Measurements from ENCODE around the gene HDLBP. TPM values are rescaled to one million over a fixed set of nuclear protein-coding genes. Genes with fewer than 3 reads are reported as not detected.

The HDLBP gene
- total RNA-seq, 4 donors from 2014 or later, result 239 to 310 (median 273) TPM

DNA sequence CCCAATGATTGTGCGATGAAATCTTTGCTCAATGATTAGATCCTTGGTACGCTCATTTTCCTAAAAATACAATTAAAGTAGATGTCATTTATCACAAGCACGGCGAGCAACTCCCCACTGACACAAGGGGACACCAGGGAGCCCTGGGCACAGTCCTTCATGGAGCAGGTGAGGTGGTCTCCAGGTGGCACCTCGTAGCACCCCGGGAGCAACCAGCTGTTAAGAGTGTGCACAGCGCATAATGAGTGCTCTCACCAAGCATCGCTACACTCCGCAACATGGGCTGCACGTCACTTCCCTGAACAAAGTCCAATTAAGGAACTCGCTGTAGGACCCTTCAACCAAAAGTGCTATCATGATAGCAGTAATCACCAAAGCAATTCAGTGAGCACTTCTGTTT, 67.2 kb downstream of the HDLBP start:
- TF ChIP-seq POLR2A (IDR thresholded peaks at IDR 0.05), result no peak
- TF ChIP-seq, protein P1, sequence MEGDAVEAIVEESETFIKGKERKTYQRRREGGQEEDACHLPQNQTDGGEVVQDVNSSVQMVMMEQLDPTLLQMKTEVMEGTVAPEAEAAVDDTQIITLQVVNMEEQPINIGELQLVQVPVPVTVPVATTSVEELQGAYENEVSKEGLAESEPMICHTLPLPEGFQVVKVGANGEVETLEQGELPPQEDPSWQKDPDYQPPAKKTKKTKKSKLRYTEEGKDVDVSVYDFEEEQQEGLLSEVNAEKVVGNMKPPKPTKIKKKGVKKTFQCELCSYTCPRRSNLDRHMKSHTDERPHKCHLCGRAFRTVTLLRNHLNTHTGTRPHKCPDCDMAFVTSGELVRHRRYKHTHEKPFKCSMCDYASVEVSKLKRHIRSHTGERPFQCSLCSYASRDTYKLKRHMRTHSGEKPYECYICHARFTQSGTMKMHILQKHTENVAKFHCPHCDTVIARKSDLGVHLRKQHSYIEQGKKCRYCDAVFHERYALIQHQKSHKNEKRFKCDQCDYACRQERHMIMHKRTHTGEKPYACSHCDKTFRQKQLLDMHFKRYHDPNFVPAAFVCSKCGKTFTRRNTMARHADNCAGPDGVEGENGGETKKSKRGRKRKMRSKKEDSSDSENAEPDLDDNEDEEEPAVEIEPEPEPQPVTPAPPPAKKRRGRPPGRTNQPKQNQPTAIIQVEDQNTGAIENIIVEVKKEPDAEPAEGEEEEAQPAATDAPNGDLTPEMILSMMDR (IDR thresholded peaks at IDR 0.05), result no peak
- Histone ChIP-seq H3K36me3 (peaks cover 62 to 100% (median 84%) of the 10 kb centered on the region in 3 donors), H3K4me3 (no peak overlapping the region), H3K9me3 (no peaks in the 10 kb centered on the region), H3K27ac (no peak overlapping the region), H3K4me1 (no peaks in the 10 kb centered on the region), H3K27me3 (no peaks in the 10 kb centered on the region)
- intact Hi-C loops (cut with DNase I), result no loop called here
- no peak for DNase-seq
- WGBS, 2 donors, result 97% methylated on average over 11 of the region's 11 CpGs

DNA sequence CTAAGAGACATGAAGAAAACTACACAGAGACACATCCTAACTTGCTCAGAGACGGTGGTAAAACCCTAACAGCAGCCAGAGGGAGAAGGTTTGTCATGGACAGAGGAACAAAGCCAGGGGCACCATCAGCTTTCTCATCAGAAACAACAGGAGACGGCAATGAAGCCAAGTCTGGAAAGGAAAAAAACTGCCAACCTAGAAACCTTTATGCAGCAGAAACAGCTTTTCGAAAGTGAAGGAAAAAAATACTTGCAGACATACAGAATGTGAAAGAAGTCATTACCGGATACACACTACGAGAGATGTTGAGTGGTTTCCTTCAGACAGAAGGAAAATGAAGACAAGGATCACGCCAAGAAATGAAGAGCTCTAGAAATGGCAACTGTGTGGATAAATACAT, 71.1 kb downstream of the HDLBP start:
- intact Hi-C loops (cut with DNase I), result no loop called here
- Histone ChIP-seq H3K4me1 (no peaks in the 10 kb centered on the region), H3K4me3 (no peak overlapping the region), H3K27me3 (no peaks in the 10 kb centered on the region), H3K9me3 (no peaks in the 10 kb centered on the region), H3K36me3 (peaks cover 67 to 100% (median 89%) of the 10 kb centered on the region in 3 donors), H3K27ac (no peak overlapping the region)
- TF ChIP-seq, protein P1 (IDR thresholded peaks at IDR 0.05), result no peak
- no peak for TF ChIP-seq POLR2A (IDR thresholded peaks at IDR 0.05)
- no peak for DNase-seq
- WGBS, 2 donors, result 91 to 93% methylated on average over 6 of the region's 6 CpGs

DNA sequence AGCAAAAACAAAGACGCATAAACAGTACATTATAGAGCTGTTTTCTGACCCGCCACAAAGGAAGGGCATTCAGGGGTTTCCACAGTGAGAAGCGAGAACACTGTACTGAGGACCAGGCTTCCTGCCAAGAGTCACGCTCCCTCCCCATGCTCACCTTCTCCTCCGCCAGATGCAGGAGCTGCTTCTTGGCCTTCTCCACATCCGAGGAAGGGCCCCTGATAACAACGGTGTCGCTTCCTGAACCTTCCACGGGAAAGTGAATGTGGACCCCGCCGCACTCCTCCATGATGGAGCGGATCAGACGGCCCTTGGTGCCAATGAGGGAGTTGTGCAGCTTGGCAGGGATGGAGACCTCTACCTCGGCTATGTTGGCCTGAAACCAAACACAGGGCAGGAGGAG, 73.2 kb downstream of the HDLBP start:
- H3K9me3 ChIP-seq, result no peaks in the 10 kb centered on the region
- H3K4me1 ChIP-seq, result no peaks in the 10 kb centered on the region
- no peak overlapping the region for H3K27ac ChIP-seq
- WGBS, 2 donors, result 84 to 92% methylated on average over 4 to 11 of the region's 14 CpGs
- intact Hi-C loops (cut with DNase I), result no loop called here
- no peaks in the 10 kb centered on the region for H3K27me3 ChIP-seq
- H3K36me3 ChIP-seq, result peaks cover 64 to 100% (median 90%) of the 10 kb centered on the region in 3 donors
- no peak overlapping the region for H3K4me3 ChIP-seq
- TF ChIP-seq POLR2A (IDR thresholded peaks at IDR 0.05), result no peak
- TF ChIP-seq, protein P1 (IDR thresholded peaks at IDR 0.05), result no peak
- no peak for DNase-seq

DNA sequence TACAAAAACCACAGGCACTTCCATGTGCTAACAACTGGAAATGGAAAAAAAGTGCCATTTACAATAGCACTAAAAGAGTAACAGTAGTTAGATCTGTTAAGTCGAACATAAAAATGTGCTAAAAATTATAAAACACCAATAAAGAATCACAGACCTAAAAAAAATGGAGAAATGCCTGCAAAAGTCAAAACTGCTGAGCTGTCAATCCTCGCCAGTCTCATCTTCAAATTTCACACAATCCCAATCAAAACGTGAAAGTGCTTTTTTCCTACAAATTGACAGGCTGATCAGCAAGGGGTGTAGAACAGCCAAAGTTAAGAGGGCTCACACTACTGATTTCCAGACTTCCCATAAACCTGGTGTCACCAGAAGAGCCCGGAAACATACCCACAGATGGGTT, 73.8 kb downstream of the HDLBP start:
- no peak for TF ChIP-seq POLR2A (IDR thresholded peaks at IDR 0.05)
- TF ChIP-seq, protein P1 (IDR thresholded peaks at IDR 0.05), result no peak
- intact Hi-C loops (cut with DNase I), result no loop called here
- WGBS, 2 donors, result 88 to 89% methylated on average over 4 of the region's 4 CpGs
- no peaks in the 10 kb centered on the region for H3K27me3 ChIP-seq
- no peaks in the 10 kb centered on the region for H3K9me3 ChIP-seq
- H3K27ac ChIP-seq, result no peak overlapping the region
- H3K4me1 ChIP-seq, result no peaks in the 10 kb centered on the region
- H3K4me3 ChIP-seq, result no peak overlapping the region
- peaks cover 64 to 100% (median 90%) of the 10 kb centered on the region in 3 donors for H3K36me3 ChIP-seq
- DNase-seq, result no peak

DNA sequence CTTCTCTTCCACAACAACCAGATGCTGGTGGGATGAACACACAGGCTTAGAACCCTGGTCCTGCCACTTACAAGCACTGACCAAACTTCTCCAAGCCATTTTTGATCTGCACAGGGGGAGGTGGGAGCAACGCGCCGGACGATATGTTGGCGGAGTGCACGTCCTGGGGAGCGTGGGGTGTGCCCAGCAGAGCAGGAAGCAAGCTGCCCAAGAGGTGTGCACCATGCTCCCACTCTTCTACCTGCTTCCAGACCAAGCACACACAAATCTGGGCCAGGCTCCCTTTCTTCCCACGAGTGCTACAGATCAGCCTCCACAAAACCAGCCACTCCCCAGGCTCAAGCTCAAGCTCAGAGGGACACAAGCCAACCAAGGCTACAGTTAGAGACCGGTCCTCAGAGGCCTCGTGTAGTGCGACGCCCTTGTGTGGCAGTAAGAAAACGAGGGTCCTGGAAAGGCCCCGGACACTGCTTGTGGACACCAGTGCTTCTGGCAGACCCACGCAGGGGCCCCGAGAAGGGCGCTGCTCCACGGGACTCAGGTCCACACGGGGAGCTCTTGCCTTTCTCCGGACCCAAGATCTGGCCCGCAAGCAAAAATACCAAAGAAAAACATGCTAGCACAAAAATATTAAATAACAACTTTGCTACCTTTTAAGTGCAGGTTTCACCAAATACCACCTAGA, 75.0 kb downstream of the HDLBP start:
- H3K4me1 ChIP-seq, result no peaks in the 10 kb centered on the region
- no peaks in the 10 kb centered on the region for H3K9me3 ChIP-seq
- peaks cover 67 to 100% (median 91%) of the 10 kb centered on the region in 3 donors for H3K36me3 ChIP-seq
- intact Hi-C loops (cut with DNase I), result no loop called here
- TF ChIP-seq POLR2A (IDR thresholded peaks at IDR 0.05), result no peak
- TF ChIP-seq, protein P1 (IDR thresholded peaks at IDR 0.05), result no peak
- no peak overlapping the region for H3K27ac ChIP-seq
- H3K4me3 ChIP-seq, result no peak overlapping the region
- no peaks in the 10 kb centered on the region for H3K27me3 ChIP-seq
- DNase-seq, result no peak
- 88 to 95% methylated on average over 10 to 12 of the region's 21 CpGs for WGBS, 2 donors
